ENCODE measurements around the gene XPNPEP2. TPM values are rescaled to one million over a fixed set of nuclear protein-coding genes. Genes with fewer than 3 reads are reported as not detected.

The XPNPEP2 gene
- total RNA-seq, 4 donors from 2014 or later: 3.4 to 25.0 (median 8.4) TPM

DNA sequence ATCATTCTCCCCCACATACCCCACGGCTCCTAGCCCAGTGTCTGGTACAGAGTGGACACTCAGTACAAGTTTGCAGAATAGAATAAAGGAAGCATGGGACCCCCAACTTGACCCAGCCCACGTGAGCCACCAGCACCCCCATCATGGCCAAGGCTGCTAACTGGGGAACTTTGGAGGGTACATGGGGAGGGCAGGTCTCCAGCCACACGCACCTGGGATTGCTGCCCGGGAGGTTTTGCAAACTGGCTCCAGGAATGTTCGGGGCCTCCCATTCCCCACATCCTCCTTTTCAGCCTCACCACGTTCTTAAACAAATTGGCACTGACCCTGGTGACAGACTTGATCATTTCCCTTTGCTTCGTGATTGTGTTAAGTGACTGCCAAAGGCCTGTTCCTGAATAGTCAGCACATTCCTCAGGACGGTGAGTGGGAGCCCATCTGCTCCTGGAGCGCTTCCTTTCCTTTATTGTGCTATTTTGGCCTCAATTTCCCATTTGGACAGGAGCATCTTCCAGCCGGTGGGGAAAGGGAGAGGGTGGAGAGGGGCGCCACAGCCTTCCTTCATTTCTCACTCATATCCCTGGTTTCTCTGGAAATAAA lies 18.7 kb upstream of the XPNPEP2 start:
- TF ChIP-seq, protein P1, sequence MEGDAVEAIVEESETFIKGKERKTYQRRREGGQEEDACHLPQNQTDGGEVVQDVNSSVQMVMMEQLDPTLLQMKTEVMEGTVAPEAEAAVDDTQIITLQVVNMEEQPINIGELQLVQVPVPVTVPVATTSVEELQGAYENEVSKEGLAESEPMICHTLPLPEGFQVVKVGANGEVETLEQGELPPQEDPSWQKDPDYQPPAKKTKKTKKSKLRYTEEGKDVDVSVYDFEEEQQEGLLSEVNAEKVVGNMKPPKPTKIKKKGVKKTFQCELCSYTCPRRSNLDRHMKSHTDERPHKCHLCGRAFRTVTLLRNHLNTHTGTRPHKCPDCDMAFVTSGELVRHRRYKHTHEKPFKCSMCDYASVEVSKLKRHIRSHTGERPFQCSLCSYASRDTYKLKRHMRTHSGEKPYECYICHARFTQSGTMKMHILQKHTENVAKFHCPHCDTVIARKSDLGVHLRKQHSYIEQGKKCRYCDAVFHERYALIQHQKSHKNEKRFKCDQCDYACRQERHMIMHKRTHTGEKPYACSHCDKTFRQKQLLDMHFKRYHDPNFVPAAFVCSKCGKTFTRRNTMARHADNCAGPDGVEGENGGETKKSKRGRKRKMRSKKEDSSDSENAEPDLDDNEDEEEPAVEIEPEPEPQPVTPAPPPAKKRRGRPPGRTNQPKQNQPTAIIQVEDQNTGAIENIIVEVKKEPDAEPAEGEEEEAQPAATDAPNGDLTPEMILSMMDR (IDR thresholded peaks at IDR 0.05; ENCODE audit: low read depth): no peak

DNA sequence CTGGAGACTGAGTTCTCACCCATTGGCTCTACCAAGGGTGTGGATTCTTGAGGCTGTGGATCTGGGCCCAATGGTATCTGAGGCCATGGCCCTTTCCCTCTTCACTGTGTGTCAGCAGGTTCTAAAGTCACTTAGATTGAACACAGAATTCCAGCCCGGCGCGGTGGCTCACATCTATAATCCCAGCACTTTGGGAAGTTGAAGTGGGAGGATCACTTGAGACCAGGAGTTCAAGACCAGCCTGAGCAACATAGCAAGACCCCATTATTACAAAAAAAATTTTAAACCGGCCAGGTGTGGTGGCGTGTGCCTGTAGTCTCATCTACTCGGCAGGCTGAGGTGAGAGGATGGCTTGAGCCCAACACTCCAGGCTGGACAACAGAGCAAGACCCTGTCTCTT lies 18.0 kb upstream of the XPNPEP2 start:
- TF ChIP-seq, protein P1 (IDR thresholded peaks at IDR 0.05; ENCODE audit: low read depth): no peak

DNA sequence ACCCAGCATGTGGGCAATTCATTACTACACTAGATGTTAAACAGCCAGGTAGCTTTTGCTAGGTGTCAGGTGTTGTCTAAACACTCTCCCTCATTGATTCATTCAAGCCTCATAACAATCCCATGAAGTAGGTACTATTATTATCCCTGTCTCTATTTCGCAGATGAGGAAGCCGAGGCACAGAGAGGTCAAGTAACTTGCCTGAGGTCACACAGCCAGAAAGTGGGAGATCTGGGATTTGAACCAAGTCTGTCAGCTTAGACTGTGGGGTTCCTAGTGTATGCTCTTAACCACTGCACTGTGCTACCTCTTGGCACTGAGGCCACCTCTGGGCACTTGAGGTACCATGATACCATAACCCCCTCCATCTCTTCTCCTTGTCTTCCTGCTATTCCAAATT lies 17.4 kb upstream of the XPNPEP2 start:
- TF ChIP-seq, protein P1 (IDR thresholded peaks at IDR 0.05; ENCODE audit: low read depth): no peak

DNA sequence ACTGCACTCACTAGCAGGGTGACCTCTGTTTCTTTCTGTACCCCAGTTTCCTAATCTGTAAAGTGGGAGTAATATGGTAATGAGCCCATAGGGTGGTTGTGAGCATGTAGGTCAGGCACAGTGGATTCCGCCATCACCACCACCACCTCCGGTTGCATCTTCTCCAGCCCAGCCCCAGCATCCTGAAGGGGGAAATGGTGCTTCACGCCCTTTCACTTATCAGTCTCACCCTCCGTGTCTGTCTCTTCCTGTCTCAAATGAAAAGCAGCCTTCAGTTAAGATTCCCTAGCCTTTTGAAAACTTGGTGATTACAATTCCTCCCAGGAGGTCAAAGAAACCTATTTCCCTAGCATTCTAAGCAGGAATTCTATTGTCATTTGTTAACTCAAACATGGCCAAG lies 16.9 kb upstream of the XPNPEP2 start:
- TF ChIP-seq, protein P1 (IDR thresholded peaks at IDR 0.05; ENCODE audit: low read depth): no peak

DNA sequence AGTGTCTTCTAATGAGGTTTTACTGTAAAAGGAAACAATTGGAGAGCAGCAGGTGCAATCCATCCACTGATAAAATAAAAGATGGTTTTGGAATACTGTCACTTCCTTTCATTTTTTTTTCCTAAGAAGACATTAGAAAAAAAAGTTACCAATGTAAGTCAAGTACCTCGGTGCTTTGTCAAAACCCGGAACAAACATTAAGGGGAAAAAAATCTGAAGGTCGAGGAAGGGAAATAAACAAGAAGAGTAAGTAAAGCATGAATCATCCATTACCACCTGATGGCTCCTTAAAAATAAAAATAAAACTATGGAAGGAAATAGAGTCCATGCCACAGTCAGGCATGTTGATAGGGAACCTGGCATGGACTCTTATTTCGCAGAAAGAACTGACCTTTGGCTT lies 15.3 kb upstream of the XPNPEP2 start:
- TF ChIP-seq, protein P1 (IDR thresholded peaks at IDR 0.05; ENCODE audit: low read depth): no peak

DNA sequence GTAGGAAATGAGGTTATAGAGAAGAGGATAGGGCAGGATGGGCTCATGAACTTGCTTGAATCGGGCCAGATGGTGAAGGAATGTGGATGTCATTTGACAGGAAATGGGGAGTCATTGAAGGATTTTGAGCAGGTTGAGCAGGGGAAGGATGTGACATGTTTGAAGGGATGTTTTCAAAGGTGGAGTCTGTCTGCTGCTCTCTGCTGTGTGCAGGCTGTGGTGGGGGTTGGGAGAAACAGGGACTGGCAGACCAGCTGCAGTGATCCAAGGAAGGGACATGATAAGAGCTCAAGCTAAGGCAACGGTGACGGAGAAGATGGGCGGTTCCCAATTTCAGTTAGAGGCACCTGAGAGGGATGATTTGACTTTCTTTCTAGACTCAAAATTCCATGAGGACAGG lies 14.0 kb upstream of the XPNPEP2 start:
- TF ChIP-seq, protein P1 (IDR thresholded peaks at IDR 0.05; ENCODE audit: low read depth): no peak

DNA sequence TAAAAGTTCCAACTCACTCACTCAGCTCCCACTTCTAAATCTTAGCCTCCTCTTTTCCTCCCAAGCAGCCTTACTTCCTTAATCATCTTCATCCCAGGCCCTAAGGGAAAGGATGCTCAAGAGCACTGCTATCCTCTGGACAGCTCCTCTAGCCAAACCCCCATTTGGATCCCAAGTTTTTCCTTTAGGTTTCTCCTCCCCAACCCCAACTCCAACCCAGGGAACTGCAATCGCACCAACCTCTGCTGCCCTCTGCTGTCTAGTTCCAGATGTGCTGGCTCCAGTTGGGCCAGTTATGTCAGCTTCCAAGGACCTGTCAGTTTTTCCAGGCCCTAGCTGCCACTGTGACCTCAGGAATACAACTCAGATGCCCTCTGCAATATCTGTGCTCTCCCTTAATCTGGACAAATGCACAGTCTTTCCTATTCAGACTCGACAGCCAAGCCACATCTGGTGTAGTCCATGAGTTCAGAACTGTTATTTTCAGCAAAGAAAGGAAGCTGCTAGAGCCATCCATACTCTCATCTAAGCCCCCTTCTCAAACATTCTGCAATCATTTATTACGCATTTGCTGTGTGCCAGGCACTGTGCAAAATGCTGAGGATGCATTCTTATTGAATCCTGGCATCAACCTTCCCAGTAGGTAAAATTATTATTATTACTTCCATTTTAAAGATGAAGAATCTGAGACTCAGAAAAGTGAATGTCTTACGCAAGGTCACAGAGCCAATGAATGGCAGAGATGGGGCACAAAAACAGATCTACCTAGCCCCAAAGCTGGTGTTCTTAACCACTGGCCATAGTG lies 12.3 kb upstream of the XPNPEP2 start:
- TF ChIP-seq, protein P1 (IDR thresholded peaks at IDR 0.05; ENCODE audit: low read depth): no peak
